Activated naive CD4-positive, alpha-beta T cell treated with anti-CD3 and anti-CD28 coated beads, Interleukin-2, amount 10 ng/mL, durations not matched to agents 7 days and 5 days (primary cell): ENCODE data around the gene LTBP1.
"Not testable (repeated sequence)": the region's sequence is repeated elsewhere in the genome, so short reads cannot be mapped to it uniquely, and the experiment has no call there.

Source experiments
- CTCF ChIA-PET: fragments of 350-600 bp; sonication (Branson Sonifier 250); formaldehyde crosslinking; loops from one replicate; lab custom pipeline; 2021; ENCODE audit warnings: antibody characterized with exemption; lab: Charles Lee
- DNase-seq: peaks from one replicate; pipeline ENCODE4 v3.0.0-alpha.2; 2020
- H3K27ac Mint-ChIP-seq: one replicate; pipeline ENCODE4 v1.8.0; 2021; ENCODE audit warnings: mild to moderate bottlenecking, moderate library complexity, mixed read lengths
- H3K27me3 Mint-ChIP-seq: one replicate; pipeline ENCODE4 v1.8.0; 2021; ENCODE audit warnings: mild to moderate bottlenecking, mixed read lengths
- H3K36me3 Mint-ChIP-seq: one replicate; pipeline ENCODE4 v1.8.0; 2021; ENCODE audit warnings: mixed read lengths
- H3K4me1 Mint-ChIP-seq: one replicate; pipeline ENCODE4 v1.8.0; 2021; ENCODE audit warnings: mixed read lengths
- H3K4me3 Mint-ChIP-seq: one replicate; pipeline ENCODE4 v1.8.0; 2021; ENCODE audit warnings: mild to moderate bottlenecking, moderate library complexity, mixed read lengths
- H3K9me3 Mint-ChIP-seq: one replicate; pipeline ENCODE4 v1.8.0; 2021; ENCODE audit warnings: mixed read lengths

LTBP1 gene

GRCh38 chr2:33040541-33040940 is 93.8 kb downstream of the LTBP1 start:
- Mint-ChIP-seq H3K4me1 (no peaks in the 10 kb centered on the region), H3K9me3 (no peaks in the 10 kb centered on the region), H3K4me3 (no peak overlapping the region), H3K27me3 (peaks cover 7% of the 10 kb centered on the region), H3K36me3 (no peaks in the 10 kb centered on the region), H3K27ac (no peak overlapping the region)
- CTCF ChIA-PET: no interaction called here
- no peak for DNase-seq

GRCh38 chr2:33042265-33042664 is 95.5 kb downstream of the LTBP1 start:
- no peaks in the 10 kb centered on the region for H3K36me3 Mint-ChIP-seq
- H3K27ac Mint-ChIP-seq: no peak overlapping the region
- H3K4me1 Mint-ChIP-seq: no peaks in the 10 kb centered on the region
- H3K4me3 Mint-ChIP-seq: no peak overlapping the region
- peaks cover 7% of the 10 kb centered on the region for H3K27me3 Mint-ChIP-seq
- CTCF ChIA-PET: no interaction called here
- DNase-seq: no peak
- H3K9me3 Mint-ChIP-seq: no peaks in the 10 kb centered on the region

- no peak for DNase-seq
- Mint-ChIP-seq H3K9me3 (no peaks in the 10 kb centered on the region), H3K4me3 (no peak overlapping the region), H3K27me3 (peaks cover 5% of the 10 kb centered on the region), H3K36me3 (no peaks in the 10 kb centered on the region), H3K4me1 (no peaks in the 10 kb centered on the region), H3K27ac (no peak overlapping the region)
- CTCF ChIA-PET: no interaction called here
These were observed 96.1 kb downstream of the LTBP1 start for GRCh38 chr2:33042819-33043218.

GRCh38 chr2:33047939-33048338 is 101.2 kb downstream of the LTBP1 start:
- no peak for DNase-seq
- Mint-ChIP-seq H3K4me1 (no peaks in the 10 kb centered on the region), H3K4me3 (no peak overlapping the region), H3K27me3 (no peaks in the 10 kb centered on the region), H3K27ac (no peak overlapping the region), H3K36me3 (no peaks in the 10 kb centered on the region), H3K9me3 (no peaks in the 10 kb centered on the region)
- CTCF ChIA-PET: no interaction called here

GRCh38 chr2:33051586-33052360 is 105.0 kb downstream of the LTBP1 start:
- Mint-ChIP-seq H3K4me3 (no peak overlapping the region), H3K4me1 (no peaks in the 10 kb centered on the region), H3K36me3 (no peaks in the 10 kb centered on the region), H3K27me3 (no peaks in the 10 kb centered on the region), H3K27ac (no peak overlapping the region), H3K9me3 (no peaks in the 10 kb centered on the region)
- CTCF ChIA-PET: no interaction called here
- no peak for DNase-seq

- H3K27ac Mint-ChIP-seq: no peak overlapping the region
- H3K9me3 Mint-ChIP-seq: no peaks in the 10 kb centered on the region
- CTCF ChIA-PET: no interaction called here
- no peaks in the 10 kb centered on the region for H3K4me1 Mint-ChIP-seq
- no peaks in the 10 kb centered on the region for H3K27me3 Mint-ChIP-seq
- H3K36me3 Mint-ChIP-seq: no peaks in the 10 kb centered on the region
- DNase-seq: no peak
- no peak overlapping the region for H3K4me3 Mint-ChIP-seq
These were observed 105.6 kb downstream of the LTBP1 start for GRCh38 chr2:33052361-33052735.

GRCh38 chr2:33052795-33053194 is 106.0 kb downstream of the LTBP1 start:
- H3K36me3 Mint-ChIP-seq, H3K4me3 Mint-ChIP-seq, CTCF ChIA-PET, H3K27ac Mint-ChIP-seq, H3K27me3 Mint-ChIP-seq, DNase-seq, H3K9me3 Mint-ChIP-seq, H3K4me1 Mint-ChIP-seq: not testable (repeated sequence)

GRCh38 chr2:33056170-33056569 is 109.4 kb downstream of the LTBP1 start:
- Mint-ChIP-seq H3K36me3 (no peaks in the 10 kb centered on the region), H3K27me3 (no peaks in the 10 kb centered on the region), H3K27ac (no peak overlapping the region), H3K9me3 (no peaks in the 10 kb centered on the region), H3K4me3 (no peak overlapping the region), H3K4me1 (no peaks in the 10 kb centered on the region)
- CTCF ChIA-PET: no interaction called here
- DNase-seq: no peak

- DNase-seq, H3K4me1 Mint-ChIP-seq, H3K36me3 Mint-ChIP-seq, H3K27me3 Mint-ChIP-seq, H3K9me3 Mint-ChIP-seq, H3K27ac Mint-ChIP-seq, H3K4me3 Mint-ChIP-seq, CTCF ChIA-PET: not testable (repeated sequence)
These were observed 110.7 kb downstream of the LTBP1 start for GRCh38 chr2:33057307-33058028.

- no peaks in the 10 kb centered on the region for H3K36me3 Mint-ChIP-seq
- no peaks in the 10 kb centered on the region for H3K9me3 Mint-ChIP-seq
- no peaks in the 10 kb centered on the region for H3K27me3 Mint-ChIP-seq
- H3K27ac Mint-ChIP-seq: no peak overlapping the region
- H3K4me1 Mint-ChIP-seq: no peaks in the 10 kb centered on the region
- DNase-seq: no peak
- CTCF ChIA-PET: interaction anchor here (1.2 kb wide), 1 partner anchor 313 kb away, joined by 3 read pairs; no protein-coding TSS in a partner anchor
- H3K4me3 Mint-ChIP-seq: no peak overlapping the region
These were observed 112.1 kb downstream of the LTBP1 start for GRCh38 chr2:33058716-33059470.

GRCh38 chr2:33059471-33060156 is 112.9 kb downstream of the LTBP1 start:
- Mint-ChIP-seq H3K27me3 (no peaks in the 10 kb centered on the region), H3K4me3 (no peak overlapping the region), H3K4me1 (no peaks in the 10 kb centered on the region), H3K27ac (no peak overlapping the region), H3K9me3 (no peaks in the 10 kb centered on the region), H3K36me3 (no peaks in the 10 kb centered on the region)
- no peak for DNase-seq
- CTCF ChIA-PET: interaction anchor here (1.2 kb wide), 1 partner anchor 313 kb away, joined by 3 read pairs; no protein-coding TSS in a partner anchor

GRCh38 chr2:33060405-33060804 is 113.7 kb downstream of the LTBP1 start:
- Mint-ChIP-seq H3K4me3 (no peak overlapping the region), H3K27ac (no peak overlapping the region), H3K4me1 (no peaks in the 10 kb centered on the region), H3K9me3 (no peaks in the 10 kb centered on the region), H3K27me3 (no peaks in the 10 kb centered on the region), H3K36me3 (no peaks in the 10 kb centered on the region)
- no peak for DNase-seq
- CTCF ChIA-PET: interaction anchor here (1.2 kb wide), 1 partner anchor 312 kb away, joined by 3 read pairs; no protein-coding TSS in a partner anchor

- no peaks in the 10 kb centered on the region for H3K36me3 Mint-ChIP-seq
- no peaks in the 10 kb centered on the region for H3K4me1 Mint-ChIP-seq
- CTCF ChIA-PET: interaction anchor here (0.7 kb wide), 1 partner anchor 259 kb away, joined by 5 read pairs; no protein-coding TSS in a partner anchor
- no peak for DNase-seq
- no peaks in the 10 kb centered on the region for H3K27me3 Mint-ChIP-seq
- no peaks in the 10 kb centered on the region for H3K9me3 Mint-ChIP-seq
- H3K27ac Mint-ChIP-seq: no peak overlapping the region
- no peak overlapping the region for H3K4me3 Mint-ChIP-seq
These were observed 116.0 kb downstream of the LTBP1 start for GRCh38 chr2:33062665-33063250.
